ACC112 (cell line): Measurements from ENCODE around the gene DOK3.

Experiments
- H2AFZ ChIP-seq: fragments of 200-600 bp; sonication (generic); one replicate; pipeline ENCODE4 v1.6.0; 2017; ENCODE audit warnings: antibody characterized with exemption, low read length; ENCODE audit not compliant: unreplicated experiment
- H3K27ac ChIP-seq: fragments of 200-600 bp; sonication (generic); 2 replicates; pipeline ENCODE4 v1.5.1; 2014; ENCODE audit warnings: low read depth, mild to moderate bottlenecking, antibody characterized with exemption, low read length, moderate library complexity
- H3K27me3 ChIP-seq: fragments of 200-600 bp; sonication (generic); 2 replicates; pipeline ENCODE4 v1.6.1; 2014; ENCODE audit warnings: mild to moderate bottlenecking, antibody characterized with exemption, low read length, moderate library complexity, mixed read lengths; ENCODE audit not compliant: insufficient read depth
- H3K36me3 ChIP-seq: fragments of 200-600 bp; sonication (generic); 2 replicates; pipeline ENCODE4 v1.6.1; 2016; ENCODE audit warnings: mild to moderate bottlenecking, antibody characterized with exemption, low read length, moderate library complexity, mixed read lengths; ENCODE audit not compliant: insufficient read depth
- H3K4me1 ChIP-seq: fragments of 200-600 bp; sonication (generic); one replicate; pipeline ENCODE4 v1.6.1; 2016; ENCODE audit warnings: low read length, mixed read lengths; ENCODE audit not compliant: insufficient read depth, unreplicated experiment, control insufficient read depth
- H3K4me3 ChIP-seq: fragments of 200-600 bp; sonication (generic); 2 replicates; pipeline ENCODE4 v1.5.1; 2014; ENCODE audit warnings: mild to moderate bottlenecking, low read depth, low read length
- H3K79me2 ChIP-seq: fragments of 200-600 bp; sonication (generic); one replicate; pipeline ENCODE4 v1.6.0; 2016; ENCODE audit warnings: low read length; ENCODE audit not compliant: control insufficient read depth, unreplicated experiment, insufficient read depth

Gene DOK3

GRCh38 chr5:177504086-177505056 is 5.3 kb downstream of the DOK3 start:
- no peaks in the 10 kb centered on the region for H3K36me3 ChIP-seq
- no peaks in the 10 kb centered on the region for H3K79me2 ChIP-seq
- H2AFZ ChIP-seq, result no peak overlapping the region
- peaks cover 8% of the 10 kb centered on the region for H3K4me1 ChIP-seq
- no peaks in the 10 kb centered on the region for H3K27me3 ChIP-seq
- H3K4me3 ChIP-seq, result no peak overlapping the region
- H3K27ac ChIP-seq, result no peak overlapping the region

GRCh38 chr5:177503351-177504085 is 6.1 kb downstream of the DOK3 start:
- H3K27ac ChIP-seq, result no peak overlapping the region
- H3K4me1 ChIP-seq, result peaks cover 9% of the 10 kb centered on the region

GRCh38 chr5:177502886-177503285 is 6.7 kb downstream of the DOK3 start:
- Histone ChIP-seq H3K27me3 (no peaks in the 10 kb centered on the region), H2AFZ (no peak overlapping the region), H3K27ac (no peak overlapping the region), H3K36me3 (no peaks in the 10 kb centered on the region), H3K4me3 (no peak overlapping the region), H3K79me2 (no peaks in the 10 kb centered on the region), H3K4me1 (peaks cover 15% of the 10 kb centered on the region)

More at GRCh38 chr5:177503351-177504085, 6.1 kb downstream of the DOK3 start:
- Histone ChIP-seq H3K27me3 (no peaks in the 10 kb centered on the region), H2AFZ (no peak overlapping the region), H3K36me3 (no peaks in the 10 kb centered on the region), H3K4me3 (no peak overlapping the region), H3K79me2 (no peaks in the 10 kb centered on the region)

GRCh38 chr5:177501874-177502678 is 7.5 kb downstream of the DOK3 start:
- H3K36me3 ChIP-seq, result no peaks in the 10 kb centered on the region
- peaks cover 16% of the 10 kb centered on the region for H3K4me1 ChIP-seq
- H3K79me2 ChIP-seq, result no peaks in the 10 kb centered on the region
- no peak overlapping the region for H3K4me3 ChIP-seq
- no peak overlapping the region for H2AFZ ChIP-seq
- no peak overlapping the region for H3K27ac ChIP-seq
- H3K27me3 ChIP-seq, result no peaks in the 10 kb centered on the region

- Histone ChIP-seq H3K27ac (no peak overlapping the region), H2AFZ (no peak overlapping the region), H3K4me3 (no peak overlapping the region), H3K27me3 (no peaks in the 10 kb centered on the region), H3K79me2 (peaks cover 8% of the 10 kb centered on the region), H3K4me1 (peaks cover 20% of the 10 kb centered on the region), H3K36me3 (no peaks in the 10 kb centered on the region)
Measured at GRCh38 chr5:177500685-177501522, 8.7 kb downstream of the DOK3 start.

GRCh38 chr5:177499842-177500241 is 9.8 kb downstream of the DOK3 start:
- Histone ChIP-seq H3K79me2 (peaks cover 12% of the 10 kb centered on the region), H2AFZ (no peak overlapping the region), H3K27me3 (no peaks in the 10 kb centered on the region), H3K36me3 (no peaks in the 10 kb centered on the region), H3K4me3 (no peak overlapping the region), H3K27ac (no peak overlapping the region), H3K4me1 (peaks cover 30% of the 10 kb centered on the region)

- Histone ChIP-seq H3K4me1 (peaks cover 45% of the 10 kb centered on the region), H3K79me2 (peaks cover 22% of the 10 kb centered on the region), H3K36me3 (peaks cover 3% of the 10 kb centered on the region; the same call in 1 of the 2 replicates), H3K4me3 (peak overlapping the region; percentile 78), H2AFZ (no peak overlapping the region), H3K27ac (no peak overlapping the region; the same call in 1 of the 2 replicates), H3K27me3 (no peaks in the 10 kb centered on the region)
Measured at GRCh38 chr5:177498013-177498787, 11.4 kb downstream of the DOK3 start.

- peaks cover 5% of the 10 kb centered on the region; the same call in 1 of the 2 replicates for H3K36me3 ChIP-seq
- peaks cover 50% of the 10 kb centered on the region for H3K4me1 ChIP-seq
- H3K27ac ChIP-seq, result peak within 1 kb of the TSS; percentile 82
- H2AFZ ChIP-seq, result no peak within 1 kb of the TSS
- H3K27me3 ChIP-seq, result no peaks in the 10 kb centered on the region
- H3K79me2 ChIP-seq, result peaks cover 29% of the 10 kb centered on the region
- peak within 1 kb of the TSS; percentile 78 for H3K4me3 ChIP-seq
Measured at GRCh38 chr5:177497292-177498012, 12.2 kb downstream of the DOK3 start, which contains the start of gene PDLIM7. TSS of gene PDLIM7 (minus strand) at chr5:177497604. CDS start at chr5:177496512, 1,092 bp downstream.
